K562 (cell line): ENCODE results near the gene SULT1A1. TPM values are rescaled to one million over a fixed set of nuclear protein-coding genes. Genes with fewer than 3 reads are reported as not detected.

Source experiments
- ATAC-seq: fragments of 200-7000 bp; cut with Tn5 transposase; 3 replicates; pipeline ENCODE4 v1.9.1; 2020; ENCODE audit warnings: moderate library complexity
- BruUV-seq: library from RNA; stranded (reverse); fragments of 400-500 nt; replicated peaks from 2 replicates; lab custom pipeline; 2021; lab: Mats Ljungman, UMichigan
- CTCF ChIA-PET: fragments of 300-600 bp; formaldehyde crosslinking; extraction: SDS; loops from one replicate; lab custom pipeline; 2021; ENCODE audit warnings: low intra/inter-chr PET ratio; lab: Yijun Ruan, JAX
- POLR2A ChIA-PET: fragments of 300-600, 350-650 bp; sonication (Branson Sonifier 250); formaldehyde crosslinking; extraction: SDS; loops from one replicate; lab custom pipeline; 2021; ENCODE audit warnings: antibody characterized with exemption, inconsistent platforms; lab: Yijun Ruan, JAX
- DNase-seq, 4 experiments: peaks; one replicate each; pipeline versions ENCODE4 v3.0.0 to v3.0.0-alpha.2; 2011 to 2018; ENCODE audit warnings: low spot score in 3 of 4, mixed read lengths in 3 of 4; ENCODE audit errors: extremely low read depth in 1 of 4
- FAIRE-seq: peaks from 2 replicates; lab custom pipeline; 2011; peaks lifted over from hg19 to GRCh38; lab: Jason Lieb, UNC
- H2AFZ ChIP-seq: 2 replicates; pipeline ENCODE4 v1.6.0; 2011; ENCODE audit warnings: low read depth, low read length, control low read depth, inconsistent platforms
- H3K27ac ChIP-seq: fragments of 200-600 bp; 3 replicates; pipeline ENCODE4 v1.8.0; 2011; ENCODE audit warnings: low read depth, mild to moderate bottlenecking, control low read depth, inconsistent platforms, low read length, moderate library complexity, mixed read lengths; ENCODE audit errors: extremely low read depth
- H3K27me3 ChIP-seq, 2 experiments: fragments of 300-600 bp in 1 of 2; 2 replicates in 1 of 2; 3 replicates in 1 of 2; pipeline versions ENCODE4 v1.6.0 to v1.8.0; 2011; ENCODE audit warnings: inconsistent platforms in 2 of 2, low read length in 2 of 2, mild to moderate bottlenecking in 1 of 2, mixed read lengths in 1 of 2, moderate library complexity in 1 of 2; ENCODE audit not compliant: control insufficient read depth in 2 of 2, insufficient read depth in 2 of 2
- H3K36me3 ChIP-seq: fragments of 300-600 bp; 3 replicates; pipeline ENCODE4 v1.8.0; 2011; ENCODE audit warnings: mild to moderate bottlenecking, low read length, inconsistent platforms; ENCODE audit not compliant: control insufficient read depth, insufficient read depth
- H3K4me1 ChIP-seq, 2 experiments: fragments of 200-600 bp in 1 of 2; replicated peaks in 1 of 2; 2 replicates in 1 of 2; 3 replicates in 1 of 2; pipeline versions ENCODE4 v1.5.1 to v1.8.0; 2011; ENCODE audit warnings: inconsistent platforms in 2 of 2, low read length in 2 of 2, mild to moderate bottlenecking in 1 of 2, mixed read lengths in 1 of 2, moderate library complexity in 1 of 2; ENCODE audit not compliant: control insufficient read depth in 2 of 2, insufficient read depth in 2 of 2
- H3K4me2 ChIP-seq: 2 replicates; pipeline ENCODE4 v1.6.1; 2011; ENCODE audit warnings: low read length, control low read depth, inconsistent platforms, mixed read lengths; ENCODE audit not compliant: insufficient read depth
- H3K4me3 ChIP-seq: fragments of 200-600 bp; sonication (generic), shearing (Covaris generic); 2 replicates; pipeline ENCODE4 v1.5.1; 2016; ENCODE audit warnings: control low read depth, inconsistent platforms
- H3K79me2 ChIP-seq: fragments of 200-600 bp; 3 replicates; pipeline ENCODE4 v1.8.0; 2011; ENCODE audit warnings: low read length, inconsistent platforms; ENCODE audit not compliant: control insufficient read depth, insufficient read depth
- H3K9ac ChIP-seq, 2 experiments: 2 replicates each; pipeline versions ENCODE4 v1.6.0 to v1.6.1; 2011; ENCODE audit warnings: low read depth in 2 of 2, low read length in 2 of 2, control low read depth in 1 of 2, inconsistent platforms in 1 of 2, mild to moderate bottlenecking in 1 of 2, mixed read lengths in 1 of 2; ENCODE audit not compliant: insufficient read depth in 1 of 2
- H3K9me1 ChIP-seq: one replicate; pipeline ENCODE4 v1.6.0; 2011; ENCODE audit warnings: inconsistent platforms, mild to moderate bottlenecking, low read length, moderate library complexity; ENCODE audit not compliant: control insufficient read depth, insufficient read depth
- H3K9me3 ChIP-seq: replicated peaks from 2 replicates; pipeline ENCODE4 v1.5.1; 2011; ENCODE audit warnings: low read depth, low read length, inconsistent platforms; ENCODE audit not compliant: control insufficient read depth, insufficient read depth
- H4K20me1 ChIP-seq: replicated peaks from 2 replicates; pipeline ENCODE4 v1.6.1; 2011; ENCODE audit warnings: low read length, inconsistent platforms, mixed read lengths; ENCODE audit not compliant: control insufficient read depth, insufficient read depth
- ARHGAP35 ChIP-seq: fragments of 450-650 bp; IDR thresholded peaks from 2 replicates; pipeline ENCODE4 v1.6.1; 2018; ENCODE audit not compliant: partially characterized antibody
- CBX2 ChIP-seq: fragments of 200-600 bp; sonication (generic); IDR thresholded peaks from one replicate; pipeline ENCODE4 v1.6.1; 2012; ENCODE audit warnings: mild to moderate bottlenecking, low read length, inconsistent platforms; ENCODE audit not compliant: insufficient read depth, poor library complexity, severe bottlenecking
- CHAMP1 ChIP-seq: fragments of 450-650 bp; IDR thresholded peaks from 2 replicates; pipeline ENCODE4 v1.6.1; 2016; ENCODE audit warnings: mild to moderate bottlenecking
- KDM5B ChIP-seq: fragments of 200-600 bp; sonication (generic); IDR thresholded peaks from 2 replicates; pipeline ENCODE4 v1.6.1; 2012; ENCODE audit warnings: low read depth, mild to moderate bottlenecking, moderate library complexity, low read length, control low read depth, inconsistent platforms; ENCODE audit not compliant: insufficient replicate concordance
- MCM3 ChIP-seq: fragments of 450-650 bp; IDR thresholded peaks from 2 replicates; pipeline ENCODE4 v1.6.1; 2016
- NCOR1 ChIP-seq: fragments of 450-650 bp; IDR thresholded peaks from 2 replicates; pipeline ENCODE4 v1.6.1; 2016; ENCODE audit warnings: mild to moderate bottlenecking, moderate library complexity
- RHOXF2B ChIP-seq: fragments of 250-450 bp; sonication (Bioruptor Pico); conservative IDR thresholded peaks from 2 replicates; pipeline ENCODE4 v1.5.1; 2021
- SAP30 ChIP-seq: fragments of 200-600 bp; sonication (generic); IDR thresholded peaks from 2 replicates; pipeline ENCODE4 v1.6.1; 2012; ENCODE audit warnings: borderline replicate concordance, low read depth, mild to moderate bottlenecking, moderate library complexity, low read length, control low read depth, inconsistent platforms; ENCODE audit not compliant: insufficient read depth, poor library complexity, severe bottlenecking
- SIN3A ChIP-seq, 2 experiments: fragments of 150-350 bp in 1 of 2; IDR thresholded peaks; 2 replicates each; pipeline ENCODE4 v1.6.1; 2011 to 2016; ENCODE audit warnings: borderline replicate concordance in 2 of 2, low read depth in 2 of 2, low read length in 2 of 2, mild to moderate bottlenecking in 2 of 2, moderate library complexity in 2 of 2; ENCODE audit not compliant: control insufficient read depth in 1 of 2
- TSC22D4 ChIP-seq: fragments of 450-650 bp; IDR thresholded peaks from 2 replicates; pipeline ENCODE4 v1.6.1; 2016; ENCODE audit warnings: missing genetic modification characterization, missing biosample characterization, control low read depth
- XRCC4 ChIP-seq: IDR thresholded peaks from one replicate; pipeline ENCODE4 v1.6.1; 2011; ENCODE audit not compliant: insufficient read depth, insufficient read length; ENCODE audit errors: extremely low read depth
- ZFX ChIP-seq: sonication (generic); formaldehyde crosslinking; IDR thresholded peaks from 2 replicates; pipeline ENCODE4 v1.8.0; 2022; ENCODE audit warnings: mild to moderate bottlenecking, missing genetic modification reagents, moderate library complexity
- ZNF165 ChIP-seq: fragments of 250-450 bp; sonication (Bioruptor Pico); IDR thresholded peaks from 2 replicates; pipeline ENCODE4 v1.4.0; 2020; ENCODE audit warnings: borderline replicate concordance
- ZNF23 ChIP-seq: fragments of 250-450 bp; sonication (Bioruptor Pico); IDR thresholded peaks from 2 replicates; pipeline ENCODE4 v1.4.0; 2020; ENCODE audit warnings: mild to moderate bottlenecking
- ZNF707 ChIP-seq: fragments of 250-450 bp; sonication (Bioruptor Pico); conservative IDR thresholded peaks from 2 replicates; pipeline ENCODE4 v1.8.0; 2022; ENCODE audit warnings: inconsistent platforms, mild to moderate bottlenecking, moderate library complexity
- ZNF717 ChIP-seq: fragments of 250-450 bp; sonication (Bioruptor Pico); IDR thresholded peaks from 2 replicates; pipeline ENCODE4 v1.5.0; 2021
- WGBS: fragments of 100-300 bp; shearing (Covaris generic); methylation state at CpG from one replicate; pipeline ENCODE4 v1.1.6; 2016; ENCODE audit warnings: low coverage, mixed read lengths; ENCODE audit not compliant: insufficient coverage; ENCODE audit errors: missing lambda C conversion rate; 5-methylcytosine and 5-hydroxymethylcytosine counted together
- in situ Hi-C: fragments of 300-500 bp; cut with MboI; formaldehyde crosslinking; loops from 4 replicates; pipeline ENCODE4 v1.15.0; 2018; ENCODE audit warnings: inconsistent platforms, mixed read lengths
- intact Hi-C: fragments of 100-400 bp; cut with micrococcal nuclease; formaldehyde crosslinking; loops from 2 replicates; pipeline ENCODE4 v1.14.2; 2022
- polyA plus RNA-seq, 8 experiments: library from polyadenylated mRNA; depleted of rRNA in 4 of 8; stranded (reverse) in 5 of 8; unstranded in 3 of 8; fragments of >200 nt; fragmentation: Nextera tagmentation in 2 of 8; fragmentation: Illumina TruSeq in 1 of 8; extraction: Ambion mirVana in 2 of 8; extraction: Trizol in 1 of 8; gene quantifications; 2 replicates each; pipeline versions ENCODE4 v1.2.1 to v1.2.3, GENCODE V29; 2011 to 2014; ENCODE audit warnings: inconsistent platforms in 1 of 8, missing spikeins in 1 of 8
- total RNA-seq, 7 experiments: library from RNA; depleted of rRNA in 6 of 7; stranded (reverse); fragments of >200 nt in 6 of 7; fragmentation: Illumina TruSeq in 2 of 7; extraction: Trizol in 2 of 7; gene quantifications; 2 replicates each; pipeline versions ENCODE4 v1.2.1 to v1.2.3, GENCODE V29; 2011 to 2021; ENCODE audit warnings: low replicate concordance in 1 of 7
- TF ChIP-seq, protein P1 (sequence below): fragments of 250-450 bp; sonication (Bioruptor Pico); IDR thresholded peaks from 2 replicates; pipeline ENCODE4 v1.6.1; 2021; ENCODE audit warnings: mild to moderate bottlenecking

Gene SULT1A1
- total and polyA plus RNA-seq, 9 of the 15 experiments (the other 6 are each of a cell fraction or from before 2014, with no cell fraction given), result 3.4 to 30.1 (median 16.6) TPM

DNA sequence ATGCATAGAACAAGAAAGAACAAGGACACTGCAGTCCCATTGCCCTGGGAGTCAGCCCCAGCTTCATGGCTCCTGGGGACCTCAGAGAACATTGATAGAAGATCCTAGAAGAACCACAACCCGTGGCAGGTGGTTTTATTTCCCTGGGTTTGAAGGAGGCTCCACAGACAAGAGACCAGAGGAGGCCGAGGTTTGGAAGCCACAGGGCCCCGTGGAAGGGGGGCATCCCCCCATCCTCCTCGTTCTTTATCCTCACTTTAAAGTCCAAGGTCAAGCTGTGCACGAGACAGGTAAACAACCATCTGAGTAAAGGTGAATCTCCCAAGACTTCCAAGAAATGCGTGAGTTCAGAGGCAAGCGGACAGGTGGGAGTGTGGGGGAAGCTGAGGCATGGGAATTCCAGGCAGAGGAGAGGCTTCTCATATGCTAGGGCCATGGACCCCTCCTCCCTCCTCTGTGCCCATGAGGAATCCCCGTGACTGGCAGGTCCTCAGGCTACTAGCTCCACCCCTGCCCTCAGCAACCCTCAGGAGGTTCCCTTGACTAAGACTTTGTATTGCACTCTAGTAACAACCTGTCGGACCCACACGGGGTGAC is 849 bp upstream of the SULT1A1 start:
- no TSS peak for BruUV-seq
- intact Hi-C loops, result no loop called here
- no peaks in the 10 kb centered on the region for H3K27me3 ChIP-seq
- ATAC-seq (no peak), FAIRE-seq (no peak), DNase-seq (no peak)
- TF ChIP-seq ZFX, result no peak
- TF ChIP-seq SIN3A (IDR thresholded peaks at IDR 0.05; ENCODE audit: borderline replicate concordance in 2 of 2, control insufficient read depth in 1 of 2, low read depth in 2 of 2, low read length in 2 of 2), result no peak
- TF ChIP-seq TSC22D4 (tag), result no peak
- no peak for TF ChIP-seq CHAMP1
- no peak for TF ChIP-seq KDM5B
- TF ChIP-seq ARHGAP35, result no peak
- no peak for TF ChIP-seq MCM3
- TF ChIP-seq ZNF707, result no peak
- no peak for TF ChIP-seq ZNF165 (CRISPR knock-in tag)
- TF ChIP-seq SAP30, result no peak
- no peak for TF ChIP-seq ZNF23 (CRISPR knock-in tag)
- no peak for TF ChIP-seq XRCC4
- no peak for TF ChIP-seq CBX2
- TF ChIP-seq NCOR1, result no peak
- no peak for TF ChIP-seq RHOXF2B
- TF ChIP-seq, protein P1, sequence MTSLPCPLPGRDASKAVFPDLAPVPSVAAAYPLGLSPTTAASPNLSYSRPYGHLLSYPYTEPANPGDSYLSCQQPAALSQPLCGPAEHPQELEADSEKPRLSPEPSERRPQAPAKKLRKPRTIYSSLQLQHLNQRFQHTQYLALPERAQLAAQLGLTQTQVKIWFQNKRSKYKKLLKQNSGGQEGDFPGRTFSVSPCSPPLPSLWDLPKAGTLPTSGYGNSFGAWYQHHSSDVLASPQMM (CRISPR knock-in tag), result no peak
- TF ChIP-seq ZNF717 (CRISPR knock-in tag), result no peak
- CTCF ChIA-PET, result no interaction called here
- H3K9ac ChIP-seq, result peak overlapping the region in 1 of 2 experiments; percentile 64; a peak in 2 of 4 replicates
- peak overlapping the region; percentile 66; the same call in 1 of the 2 replicates for H2AFZ ChIP-seq
- in situ Hi-C loops, result loop anchor here (25.0 kb wide), 4 partner anchors 102 to 1602 kb away; partner anchors contain the start of genes EIF3C and EIF3CL
- 53% methylated on average over 9 of the region's 10 CpGs for WGBS
- H3K9me1 ChIP-seq, result no peaks in the 10 kb centered on the region
- H3K4me3 ChIP-seq, result no peak overlapping the region
- peak overlapping the region; percentile 24; the same call in 1 of the 2 replicates for H3K4me2 ChIP-seq
- peaks cover 6 to 17% of the 10 kb centered on the region in 2 experiments; a peak in 3 of 5 replicates for H3K4me1 ChIP-seq
- no peaks in the 10 kb centered on the region for H3K36me3 ChIP-seq
- POLR2A ChIA-PET, result interaction anchor here (0.6 kb wide), 1 partner anchor 12 kb away, joined by 3 read pairs; no protein-coding TSS in a partner anchor
- no peaks in the 10 kb centered on the region for H3K9me3 ChIP-seq
- no peak overlapping the region for H3K27ac ChIP-seq
- no peaks in the 10 kb centered on the region for H4K20me1 ChIP-seq
- no peaks in the 10 kb centered on the region for H3K79me2 ChIP-seq
